GM18499 (cell line): ENCODE data around the gene SPDL1.
A peak's percentile ranks its signal among the peaks of the same experiment; 100 is the strongest.

ENCODE experiments used
- ATAC-seq: cut with Tn5 transposase; IDR thresholded peaks from one replicate; pipeline ENCODE4 v1.9.1; 2021; ENCODE audit warnings: moderate number of reproducible peaks; ENCODE audit not compliant: insufficient read depth, unreplicated experiment

SPDL1 gene

DNA sequence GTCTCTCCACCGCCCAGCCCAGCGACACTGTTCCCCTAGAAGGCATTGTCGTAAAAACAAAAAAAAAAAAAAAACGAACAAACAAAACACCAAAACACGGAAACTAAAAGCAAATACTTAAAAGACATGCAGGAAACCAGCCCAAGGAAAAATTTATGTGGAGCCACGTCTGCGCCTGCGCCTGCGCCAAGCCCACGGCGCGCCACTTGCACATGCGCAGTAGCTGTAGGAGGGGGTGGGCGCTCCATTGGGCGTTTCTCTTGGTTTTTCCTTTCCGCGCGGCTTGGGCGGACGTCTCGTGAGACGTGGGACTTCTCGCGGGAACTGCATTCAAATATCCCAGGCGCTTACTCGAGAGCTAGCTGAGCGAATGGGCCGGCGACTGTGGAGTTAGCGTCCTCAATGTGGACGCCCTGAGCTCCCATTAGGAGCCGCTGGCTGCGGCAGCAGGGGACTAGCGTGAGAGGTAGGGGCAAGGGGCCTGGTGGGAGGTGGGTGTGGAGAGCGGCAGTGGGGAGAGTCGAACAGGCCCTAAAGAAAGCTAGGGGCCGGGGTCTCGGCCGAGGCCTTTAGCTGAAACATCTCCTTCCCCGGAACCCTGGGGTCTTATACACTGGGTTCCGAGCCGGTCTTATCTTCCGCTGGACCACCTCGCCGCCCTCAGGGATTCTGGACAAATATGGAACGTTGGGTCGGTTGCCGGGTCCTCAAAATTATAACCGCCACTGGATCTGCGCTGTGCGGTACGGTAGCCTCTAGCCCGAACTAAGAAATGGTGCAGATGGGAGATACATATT lies at the start of gene SPDL1:
SPDL1 (plus strand) TSS at position 350 of the 797 bp plus-strand sequence. CDS start 4,644 bp downstream, outside the sequence.
- ATAC-seq, result peak; percentile 58

- ATAC-seq, result no peak
Observed at GRCh38 chr5:169534311-169534880, 49.2 kb upstream of the SPDL1 start.

GRCh38 chr5:169534939-169535338 lies 48.6 kb upstream of the SPDL1 start:
- ATAC-seq, result no peak

DNA sequence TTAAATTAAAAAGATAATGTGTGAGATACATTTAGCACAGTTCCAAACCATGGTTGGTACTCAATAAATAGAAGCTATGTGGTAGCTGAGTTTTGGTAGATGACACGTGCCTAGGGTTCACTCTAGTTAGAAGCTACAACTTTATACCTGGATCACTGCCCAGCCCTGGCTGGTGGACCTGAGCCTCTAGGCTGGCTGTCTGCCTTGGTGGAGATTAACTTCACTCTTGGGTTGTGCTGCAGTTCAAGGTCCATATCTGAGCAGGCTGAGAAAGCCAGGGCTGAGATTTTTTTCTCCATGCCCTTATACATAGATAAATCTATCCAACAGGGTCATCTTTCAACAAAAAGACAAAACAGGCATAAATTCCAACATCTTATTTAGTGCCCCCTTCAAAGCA lies 44.6 kb upstream of the SPDL1 start:
- no peak for ATAC-seq

DNA sequence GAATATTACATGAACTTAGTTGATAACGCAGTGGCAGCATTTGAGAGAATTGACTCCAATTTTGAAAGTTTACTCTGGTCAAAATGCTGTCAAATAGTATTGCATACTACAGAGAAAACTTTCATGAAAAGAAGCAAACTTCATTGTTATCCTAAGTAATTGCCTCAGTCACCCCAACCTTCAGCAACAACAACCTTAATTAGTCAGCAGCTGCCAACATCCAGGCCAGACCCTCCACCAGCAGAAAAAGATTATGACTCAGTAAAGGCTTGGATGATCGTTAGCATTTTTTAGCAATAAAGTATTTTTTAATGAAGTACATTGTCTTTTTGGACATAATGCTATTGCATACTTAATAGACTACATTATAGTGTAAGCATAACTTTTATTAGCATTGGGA lies 40.8 kb upstream of the SPDL1 start:
- ATAC-seq, result no peak

DNA sequence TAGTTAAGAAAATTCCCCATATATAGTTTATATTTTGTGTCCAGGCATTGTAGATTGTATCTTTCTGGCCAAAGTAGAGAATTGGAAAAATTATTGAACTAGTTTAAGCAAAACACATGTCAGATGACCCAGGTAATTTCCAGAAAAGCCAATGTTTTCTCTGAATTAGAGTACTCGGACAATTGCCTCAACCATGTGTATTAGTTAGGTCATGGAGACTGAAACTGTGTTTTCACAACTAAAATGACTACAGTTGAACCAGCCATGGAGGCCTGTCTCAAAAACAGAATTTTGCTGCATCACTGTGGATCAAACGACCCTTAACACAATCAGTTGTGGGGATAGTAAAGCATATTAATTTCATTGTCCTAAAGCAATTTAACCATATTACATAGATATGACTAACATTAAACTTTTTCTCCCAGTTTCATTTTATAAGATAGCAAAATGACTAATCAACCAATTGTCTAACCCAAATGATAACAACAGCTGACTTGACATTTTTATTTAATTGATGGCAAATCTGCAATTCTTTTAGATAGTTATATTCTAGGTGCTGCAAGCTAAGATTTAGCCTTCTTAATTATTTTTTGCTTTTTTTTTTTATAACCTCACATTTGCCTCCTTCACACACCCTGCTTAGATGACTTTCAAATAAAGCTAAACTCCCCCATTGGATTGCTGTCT lies 39.2 kb upstream of the SPDL1 start:
- no peak for ATAC-seq

- ATAC-seq, result no peak
Observed at GRCh38 chr5:169545762-169546161, 37.8 kb upstream of the SPDL1 start.

GRCh38 chr5:169546346-169546745 lies 37.2 kb upstream of the SPDL1 start:
- no peak for ATAC-seq

- ATAC-seq, result no peak
Observed at GRCh38 chr5:169547508-169547907, 36.1 kb upstream of the SPDL1 start.

- ATAC-seq, result no peak
Observed at GRCh38 chr5:169548315-169548714, 35.3 kb upstream of the SPDL1 start.

GRCh38 chr5:169549453-169550100 lies 34.0 kb upstream of the SPDL1 start:
- no peak for ATAC-seq

DNA sequence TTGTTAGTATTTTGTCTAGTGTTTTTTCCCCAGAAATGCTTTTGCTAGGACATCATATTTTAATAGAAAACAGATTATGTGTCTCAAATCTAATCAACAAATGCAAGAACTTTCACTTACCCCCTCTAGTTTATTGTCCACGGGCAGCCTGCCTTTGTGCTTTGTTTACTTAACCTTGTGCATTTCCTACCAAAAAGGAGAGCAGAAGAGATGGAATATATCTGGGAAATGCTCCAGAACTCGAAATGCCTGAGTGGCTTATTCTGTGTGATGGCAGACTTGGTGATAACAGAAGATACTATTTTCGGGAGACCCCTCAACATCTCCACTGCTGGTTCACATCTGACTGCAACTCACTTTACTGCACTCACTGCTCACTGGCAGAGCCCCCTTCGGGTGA lies 33.3 kb upstream of the SPDL1 start:
- no peak for ATAC-seq

- ATAC-seq, result no peak
Observed at GRCh38 chr5:169551146-169551545, 32.4 kb upstream of the SPDL1 start.

- ATAC-seq, result no peak
Observed at GRCh38 chr5:169551696-169552095, 31.9 kb upstream of the SPDL1 start.

- ATAC-seq, result no peak
Observed at GRCh38 chr5:169554251-169554650, 29.3 kb upstream of the SPDL1 start.

GRCh38 chr5:169557838-169558237 lies 25.7 kb upstream of the SPDL1 start:
- ATAC-seq, result no peak

DNA sequence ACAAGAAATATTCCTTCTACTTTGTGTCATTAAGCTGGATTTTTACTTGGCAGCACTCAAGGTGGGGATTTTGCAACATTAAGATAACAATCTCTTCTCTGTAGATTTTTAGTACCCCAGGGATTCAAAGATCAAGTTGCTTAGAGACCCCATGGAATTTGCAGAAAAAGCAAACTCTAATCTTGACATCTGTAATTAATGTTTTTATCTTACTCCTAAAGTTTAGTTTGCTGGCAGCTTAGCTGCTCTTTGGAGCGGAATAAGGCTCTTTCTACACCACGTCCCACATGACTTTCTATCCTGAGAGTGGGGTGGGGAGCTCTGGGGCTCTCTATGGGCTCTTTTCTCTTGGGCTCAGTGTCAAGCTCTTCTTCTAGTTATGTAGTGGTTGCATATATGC lies 21.7 kb upstream of the SPDL1 start:
- no peak for ATAC-seq

- no peak for ATAC-seq
Observed at GRCh38 chr5:169563369-169563768, 20.2 kb upstream of the SPDL1 start.

GRCh38 chr5:169566202-169566601 lies 17.4 kb upstream of the SPDL1 start:
- ATAC-seq, result no peak

- no peak for ATAC-seq
Observed at GRCh38 chr5:169567079-169567478, 16.5 kb upstream of the SPDL1 start.

DNA sequence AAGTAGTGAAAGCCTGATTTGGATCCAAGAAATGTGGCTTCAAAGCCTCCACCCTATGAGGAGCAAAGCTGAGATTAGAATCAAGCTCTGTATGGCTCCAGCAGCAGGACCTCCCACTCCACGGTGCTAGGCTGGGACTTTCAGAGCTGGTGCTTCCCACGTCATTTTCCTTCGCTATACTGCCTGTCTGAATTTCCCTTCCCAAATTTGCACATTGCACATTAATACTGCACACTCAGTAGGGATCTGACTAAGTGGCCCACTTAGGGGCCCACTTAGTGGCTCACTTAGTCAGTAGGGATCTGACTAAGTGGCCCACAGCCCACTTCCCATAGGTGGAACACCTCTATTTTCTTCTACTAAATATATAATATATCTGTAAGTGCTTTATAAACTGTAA lies 14.1 kb upstream of the SPDL1 start:
- no peak for ATAC-seq
